Fibroblast of lung (primary cell): ENCODE data around the gene TSPAN9.

Source experiments
- CTCF ChIP-seq, 2 donors: IDR thresholded peaks in 1 of 2; conservative IDR thresholded peaks in 1 of 2; 1 replicate in 1 of 2; 2 replicates in 1 of 2; pipeline ENCODE4 v1.5.1; 2011 to 2012; ENCODE audit warnings: low read length in 2 of 2, control low read depth in 1 of 2, inconsistent platforms in 1 of 2, low read depth in 1 of 2, mild to moderate bottlenecking in 1 of 2
- EZH2 ChIP-seq: IDR thresholded peaks from 2 replicates; pipeline ENCODE4 v1.5.1; 2012; ENCODE audit warnings: low read length, control low read depth, mild to moderate bottlenecking; ENCODE audit errors: missing control alignments

- TF ChIP-seq EZH2 = no peak
- no peak for TF ChIP-seq CTCF (conservative IDR thresholded peaks at IDR 0.05 in 1 of 2, IDR thresholded peaks at IDR 0.05 in 1 of 2; ENCODE audit: low read depth in 1 of 2, low read length in 2 of 2)
Measured at GRCh38 chr12:3178671-3179313, 101.6 kb downstream of the TSPAN9 start.
